Ishikawa (cell line): ENCODE results near the gene OR1M1.

ENCODE experiments used
- REST ChIP-seq: IDR thresholded peaks from 2 replicates; pipeline ENCODE4 v1.6.1; 2012; ENCODE audit warnings: low read depth, mild to moderate bottlenecking
- YY1 ChIP-seq: IDR thresholded peaks from 2 replicates; pipeline ENCODE4 v1.6.1; 2012; ENCODE audit warnings: low read depth

DNA sequence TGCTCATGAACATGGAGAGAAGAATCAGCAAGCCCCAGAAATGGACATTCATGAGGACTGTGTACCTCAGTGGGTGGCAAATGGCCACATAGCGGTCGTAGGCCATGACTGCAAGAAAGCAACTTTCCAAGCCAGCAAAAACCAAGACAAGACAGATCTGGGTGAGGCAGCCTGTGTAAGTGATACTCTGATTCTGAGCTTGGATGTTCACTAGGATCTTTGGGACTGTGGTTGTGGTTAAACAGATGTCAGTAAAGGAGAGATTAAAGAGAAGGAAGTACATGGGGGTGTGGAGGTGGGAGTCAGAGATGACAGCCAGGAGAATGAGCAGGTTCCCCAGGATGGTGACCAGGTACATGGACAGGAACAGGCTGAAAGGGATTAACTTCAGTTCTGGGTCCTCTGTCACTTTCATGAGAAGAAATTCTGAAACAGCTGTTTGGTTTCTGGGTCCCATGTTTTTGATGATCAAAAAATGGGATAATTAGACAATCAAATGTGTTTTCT lies 28.5 kb downstream of the OR1M1 start, which contains the start of gene OR7G1:
- no peak for TF ChIP-seq YY1
- no peak for TF ChIP-seq REST
